22Rv1 (cell line): ENCODE data around the gene CA5B.
"Not testable (repeated sequence)": the region's sequence is repeated elsewhere in the genome, so short reads cannot be mapped to it uniquely, and the experiment has no call there.

Experiments
- H3K27ac ChIP-seq: fragments of 450-650 bp; 2 replicates; pipeline ENCODE4 v1.5.1; 2017
- CTCF ChIP-seq: fragments of 450-650 bp; IDR thresholded peaks from 2 replicates; pipeline ENCODE4 v1.5.1; 2017; ENCODE audit warnings: mild to moderate bottlenecking
- ZFX ChIP-seq: fragments of 450-650 bp; IDR thresholded peaks from 2 replicates; pipeline ENCODE4 v1.6.1; 2017; ENCODE audit warnings: antibody characterized with exemption, borderline replicate concordance

Gene CA5B

GRCh38 chrX:15820106-15821073, 82.3 kb downstream of the CA5B start:
- TF ChIP-seq ZFX (no peak), CTCF (no peak)
- no peak overlapping the region for H3K27ac ChIP-seq

GRCh38 chrX:15822922-15823321, 84.9 kb downstream of the CA5B start:
- TF ChIP-seq ZFX = no peak
- H3K27ac ChIP-seq = no peak overlapping the region

GRCh38 chrX:15825936-15826335, 87.9 kb downstream of the CA5B start:
- TF ChIP-seq ZFX (no peak), CTCF (no peak)

GRCh38 chrX:15829217-15829616, 91.1 kb downstream of the CA5B start:
- TF ChIP-seq ZFX (no peak), CTCF (no peak)
- H3K27ac ChIP-seq = no peak overlapping the region

More at GRCh38 chrX:15825936-15826335, 87.9 kb downstream of the CA5B start:
- no peak overlapping the region for H3K27ac ChIP-seq

GRCh38 chrX:15831347-15831746, 93.3 kb downstream of the CA5B start:
- H3K27ac ChIP-seq = not testable (repeated sequence)

GRCh38 chrX:15834053-15834452, 96.0 kb downstream of the CA5B start:
- H3K27ac ChIP-seq = no peak overlapping the region
- TF ChIP-seq ZFX (no peak), CTCF (no peak)

GRCh38 chrX:15834827-15835595, 96.9 kb downstream of the CA5B start:
- no peak for TF ChIP-seq ZFX
- TF ChIP-seq CTCF = no peak
- no peak overlapping the region for H3K27ac ChIP-seq
